ENCODE data around the gene CIAO3. TPM values are rescaled to one million over a fixed set of nuclear protein-coding genes. Genes with fewer than 3 reads are reported as not detected.
A peak's percentile ranks its signal among the peaks of the same experiment; 100 is the strongest.

The CIAO3 gene
- total RNA-seq, 1 experiment from 2014 or later = 50.9 TPM

GRCh38 chr16:766008-766819 is 25.4 kb upstream of the CIAO3 start:
- ChIA-PET POLR2A (no interaction called here), CTCF (interaction anchor here (1.4 kb wide), 1 partner anchor 23 kb away, joined by 4 read pairs; no protein-coding TSS in a partner anchor)
- no peaks in the 10 kb centered on the region for H3K36me3 Mint-ChIP-seq
- no peaks in the 10 kb centered on the region for H3K9me3 Mint-ChIP-seq
- no peaks in the 10 kb centered on the region for H3K4me1 Mint-ChIP-seq
- no peaks in the 10 kb centered on the region for H3K27me3 Mint-ChIP-seq (ENCODE audit: low read depth)
- ATAC-seq (no peak), DNase-seq (ENCODE audit: low spot score) (no peak)
- no peak for TF ChIP-seq ARID4B (CRISPR knock-in tag; IDR thresholded peaks at IDR 0.05; ENCODE audit: borderline replicate concordance)
- TF ChIP-seq HMGXB4 (CRISPR knock-in tag; IDR thresholded peaks at IDR 0.05) = no peak
- TF ChIP-seq TCF7 (CRISPR knock-in tag; IDR thresholded peaks at IDR 0.05; ENCODE audit: low read depth) = no peak
- TF ChIP-seq ESRRA (CRISPR knock-in tag; IDR thresholded peaks at IDR 0.05; ENCODE audit: borderline replicate concordance) = no peak
- TF ChIP-seq ZNF263 (CRISPR knock-in tag; IDR thresholded peaks at IDR 0.05; ENCODE audit: low read depth) = no peak
- no peak for TF ChIP-seq FOXP1 (CRISPR knock-in tag; IDR thresholded peaks at IDR 0.05; ENCODE audit: borderline replicate concordance)
- no peak for TF ChIP-seq USF2 (CRISPR knock-in tag; IDR thresholded peaks at IDR 0.05)
- no peak for TF ChIP-seq ZNF317 (CRISPR knock-in tag; IDR thresholded peaks at IDR 0.05; ENCODE audit: borderline replicate concordance, low read depth)
- TF ChIP-seq SMAD3 (CRISPR knock-in tag; IDR thresholded peaks at IDR 0.05; ENCODE audit: borderline replicate concordance) = no peak
- TF ChIP-seq CREB1 (CRISPR knock-in tag; IDR thresholded peaks at IDR 0.05) = no peak
- no peak for TF ChIP-seq USF1 (CRISPR knock-in tag; IDR thresholded peaks at IDR 0.05)
- TF ChIP-seq IRF1 (CRISPR knock-in tag; IDR thresholded peaks at IDR 0.05) = no peak
- TF ChIP-seq MLX (CRISPR knock-in tag; IDR thresholded peaks at IDR 0.05) = no peak
- TF ChIP-seq PRDM15 (CRISPR knock-in tag; IDR thresholded peaks at IDR 0.05) = no peak
- TF ChIP-seq ZBTB21 (CRISPR knock-in tag; IDR thresholded peaks at IDR 0.05; ENCODE audit: borderline replicate concordance) = no peak
- TF ChIP-seq NFATC4 (CRISPR knock-in tag; IDR thresholded peaks at IDR 0.05) = no peak
- TF ChIP-seq KAT7 (CRISPR knock-in tag; IDR thresholded peaks at IDR 0.05; ENCODE audit: borderline replicate concordance) = no peak
- no peak for TF ChIP-seq EMX1 (CRISPR knock-in tag; IDR thresholded peaks at IDR 0.05)
- no peak for TF ChIP-seq JUN (CRISPR knock-in tag; IDR thresholded peaks at IDR 0.05)
- no peak overlapping the region for H3K4me3 Mint-ChIP-seq
- peak overlapping the region; percentile 32 for H3K27ac Mint-ChIP-seq
